Astrocyte (in vitro differentiated cells and primary cell): Measurements from ENCODE around the gene C2CD5. TPM values are rescaled to one million over a fixed set of nuclear protein-coding genes. Genes with fewer than 3 reads are reported as not detected.

ENCODE experiments used
- DNase-seq: peaks from one replicate; pipeline ENCODE4 v3.0.0-alpha.2; 2010; ENCODE audit warnings: low read depth
- FAIRE-seq: peaks from 2 replicates; lab custom pipeline; 2011; peaks lifted over from hg19 to GRCh38; lab: Jason Lieb, UNC
- H2AFZ ChIP-seq: 2 replicates; pipeline ENCODE4 v1.6.0; 2012; ENCODE audit warnings: low read depth, low read length, inconsistent platforms
- H3K27ac ChIP-seq: 2 replicates; pipeline ENCODE4 v1.5.1; 2011; ENCODE audit warnings: low read depth, low read length, inconsistent platforms
- H3K27me3 ChIP-seq: 2 replicates; pipeline ENCODE4 v1.6.0; 2011; ENCODE audit warnings: low read length, inconsistent platforms; ENCODE audit not compliant: insufficient read depth
- H3K36me3 ChIP-seq: 2 replicates; pipeline ENCODE4 v1.5.1; 2011; ENCODE audit warnings: low read length, inconsistent platforms; ENCODE audit not compliant: insufficient read depth
- H3K4me1 ChIP-seq: 2 replicates; pipeline ENCODE4 v1.5.1; 2011; ENCODE audit warnings: low read length, inconsistent platforms; ENCODE audit not compliant: insufficient read depth
- H3K4me2 ChIP-seq: 2 replicates; pipeline ENCODE4 v1.6.0; 2012; ENCODE audit warnings: low read length, inconsistent platforms
- H3K4me3 ChIP-seq: 2 replicates; pipeline ENCODE4 v1.5.1; 2011; ENCODE audit warnings: low read depth, mild to moderate bottlenecking, low read length, inconsistent platforms; ENCODE audit not compliant: insufficient read depth
- H3K79me2 ChIP-seq: 2 replicates; pipeline ENCODE4 v1.6.0; 2012; ENCODE audit warnings: mild to moderate bottlenecking, low read length, inconsistent platforms; ENCODE audit not compliant: insufficient read depth
- H3K9ac ChIP-seq: 2 replicates; pipeline ENCODE4 v1.6.0; 2012; ENCODE audit warnings: mild to moderate bottlenecking, low read length, inconsistent platforms
- H3K9me3 ChIP-seq: 2 replicates; pipeline ENCODE4 v1.5.1; 2012; ENCODE audit warnings: low read depth, mild to moderate bottlenecking, low read length, inconsistent platforms; ENCODE audit not compliant: insufficient read depth
- H4K20me1 ChIP-seq: 2 replicates; pipeline ENCODE4 v1.6.0; 2012; ENCODE audit warnings: low read length, inconsistent platforms; ENCODE audit not compliant: insufficient read depth
- H3K27ac Mint-ChIP-seq: one replicate; pipeline ENCODE4 v1.8.0; 2021; ENCODE audit warnings: mild to moderate bottlenecking, mixed read lengths; ENCODE audit not compliant: unreplicated experiment
- H3K27me3 Mint-ChIP-seq: one replicate; pipeline ENCODE4 v1.8.0; 2021; ENCODE audit warnings: low read depth, mixed read lengths; ENCODE audit not compliant: unreplicated experiment
- H3K36me3 Mint-ChIP-seq: one replicate; pipeline ENCODE4 v1.8.0; 2021; ENCODE audit warnings: low read depth, mixed read lengths; ENCODE audit not compliant: unreplicated experiment
- H3K4me1 Mint-ChIP-seq: one replicate; pipeline ENCODE4 v1.8.0; 2021; ENCODE audit warnings: low read depth, mixed read lengths; ENCODE audit not compliant: unreplicated experiment
- H3K4me3 Mint-ChIP-seq: one replicate; pipeline ENCODE4 v1.8.0; 2021; ENCODE audit warnings: mild to moderate bottlenecking, moderate library complexity, mixed read lengths; ENCODE audit not compliant: unreplicated experiment
- H3K9me3 Mint-ChIP-seq: one replicate; pipeline ENCODE4 v1.8.0; 2021; ENCODE audit warnings: mild to moderate bottlenecking, mixed read lengths; ENCODE audit not compliant: unreplicated experiment
- CTCF ChIP-seq: IDR thresholded peaks from 2 replicates; pipeline ENCODE4 v1.5.1; 2011; ENCODE audit warnings: low read depth, mild to moderate bottlenecking, inconsistent platforms, low read length, moderate library complexity; ENCODE audit not compliant: insufficient read depth
- EZH2 ChIP-seq: IDR thresholded peaks from 2 replicates; pipeline ENCODE4 v1.6.1; 2012; ENCODE audit warnings: mild to moderate bottlenecking, low read length, inconsistent platforms; ENCODE audit not compliant: insufficient read depth
- total RNA-seq: library from RNA; stranded (reverse); gene quantifications from 2 replicates; pipeline ENCODE4 v1.2.1, GENCODE V29; 2021

C2CD5 gene
- total RNA-seq, 1 donor from 2014 or later = 14.7 TPM

- peak overlapping the region; percentile 51 for H3K4me2 ChIP-seq
- H4K20me1 ChIP-seq = no peaks in the 10 kb centered on the region
- Mint-ChIP-seq H3K36me3 (peaks cover 2% of the 10 kb centered on the region), H3K27ac (no peak overlapping the region), H3K9me3 (no peaks in the 10 kb centered on the region), H3K27me3 (no peaks in the 10 kb centered on the region), H3K4me1 (peaks cover 1% of the 10 kb centered on the region), H3K4me3 (no peak overlapping the region)
- H3K9me3 ChIP-seq = no peaks in the 10 kb centered on the region
- no peaks in the 10 kb centered on the region for H3K79me2 ChIP-seq
- no peaks in the 10 kb centered on the region for H3K27me3 ChIP-seq
- no peak overlapping the region for H2AFZ ChIP-seq
- peaks cover 5% of the 10 kb centered on the region for H3K36me3 ChIP-seq
- DNase-seq (peak; percentile 54), FAIRE-seq (no peak)
- H3K4me3 ChIP-seq = no peak overlapping the region
- TF ChIP-seq CTCF = no peak
- TF ChIP-seq EZH2 = no peak
- H3K27ac ChIP-seq = peak overlapping the region; percentile 61
- no peaks in the 10 kb centered on the region for H3K4me1 ChIP-seq
- H3K9ac ChIP-seq = peak overlapping the region; percentile 11
Observed at GRCh38 chr12:22477894-22478287, 66.5 kb downstream of the C2CD5 start.

- Histone ChIP-seq H3K4me2 (peak overlapping the region; percentile 51), H2AFZ (no peak overlapping the region), H3K9ac (peak overlapping the region; percentile 11), H3K4me1 (no peaks in the 10 kb centered on the region), H3K4me3 (no peak overlapping the region), H3K27ac (peak overlapping the region; percentile 61), H4K20me1 (no peaks in the 10 kb centered on the region), H3K27me3 (no peaks in the 10 kb centered on the region), H3K9me3 (no peaks in the 10 kb centered on the region), H3K79me2 (no peaks in the 10 kb centered on the region), H3K36me3 (peaks cover 5% of the 10 kb centered on the region)
- TF ChIP-seq CTCF (no peak), EZH2 (no peak)
- Mint-ChIP-seq H3K27me3 (no peaks in the 10 kb centered on the region), H3K4me3 (no peak overlapping the region), H3K4me1 (peaks cover 1% of the 10 kb centered on the region), H3K36me3 (peaks cover 2% of the 10 kb centered on the region), H3K27ac (no peak overlapping the region), H3K9me3 (no peaks in the 10 kb centered on the region)
- no peak for FAIRE-seq
- peak; percentile 85 for DNase-seq
Observed at GRCh38 chr12:22477166-22477893, 67.0 kb downstream of the C2CD5 start.

GRCh38 chr12:22476133-22476532 lies 68.2 kb downstream of the C2CD5 start:
- Histone ChIP-seq H4K20me1 (no peaks in the 10 kb centered on the region), H3K27me3 (no peaks in the 10 kb centered on the region), H3K4me3 (no peak overlapping the region), H2AFZ (no peak overlapping the region), H3K36me3 (peaks cover 3% of the 10 kb centered on the region), H3K9ac (no peak overlapping the region), H3K27ac (no peak overlapping the region), H3K4me1 (no peaks in the 10 kb centered on the region), H3K4me2 (no peak overlapping the region), H3K79me2 (no peaks in the 10 kb centered on the region), H3K9me3 (no peaks in the 10 kb centered on the region)
- Mint-ChIP-seq H3K36me3 (peaks cover 2% of the 10 kb centered on the region), H3K27ac (no peak overlapping the region), H3K9me3 (no peaks in the 10 kb centered on the region), H3K27me3 (no peaks in the 10 kb centered on the region), H3K4me1 (peaks cover 1% of the 10 kb centered on the region), H3K4me3 (no peak overlapping the region)
- FAIRE-seq (no peak), DNase-seq (no peak)
- no peak for TF ChIP-seq EZH2
- no peak for TF ChIP-seq CTCF
